Liver (tissue), 9 donors: ENCODE data around the gene CDT1. TPM values are rescaled to one million over a fixed set of nuclear protein-coding genes. Genes with fewer than 3 reads are reported as not detected.

ENCODE experiments used
- DNase-seq: peaks from one replicate; pipeline ENCODE4 v3.0.0-alpha.2; 2017; ENCODE audit warnings: low spot score
- H3K27ac ChIP-seq, 2 donors: one replicate each; pipeline ENCODE4 v1.7.0; 2013; ENCODE audit warnings: inconsistent platforms in 2 of 2, low read length in 2 of 2, control low read depth in 1 of 2, low read depth in 1 of 2, mild to moderate bottlenecking in 1 of 2
- H3K27me3 ChIP-seq, 4 donors: one replicate each; pipeline versions ENCODE4 v1.6.1 to v1.7.0; 2013; ENCODE audit warnings: low read length in 3 of 4, inconsistent platforms in 1 of 4, mild to moderate bottlenecking in 1 of 4, moderate library complexity in 1 of 4; ENCODE audit not compliant: control insufficient read depth in 4 of 4, insufficient read depth in 4 of 4
- H3K36me3 ChIP-seq, 4 donors: one replicate each; pipeline versions ENCODE4 v1.6.1 to v1.7.0; 2013; ENCODE audit warnings: low read length in 3 of 4, mild to moderate bottlenecking in 3 of 4, low read depth in 1 of 4, moderate library complexity in 1 of 4; ENCODE audit not compliant: control insufficient read depth in 4 of 4, insufficient read depth in 3 of 4
- H3K4me1 ChIP-seq, 4 donors: one replicate each; pipeline versions ENCODE4 v1.6.1 to v1.7.0; 2013; ENCODE audit warnings: low read length in 3 of 4, mild to moderate bottlenecking in 3 of 4, moderate library complexity in 1 of 4; ENCODE audit not compliant: control insufficient read depth in 4 of 4, insufficient read depth in 4 of 4
- H3K4me3 ChIP-seq, 3 donors: one replicate each; pipeline versions ENCODE4 v1.6.1 to v1.7.0; 2013; ENCODE audit warnings: low read length in 3 of 3, control low read depth in 1 of 3, low read depth in 1 of 3, mild to moderate bottlenecking in 1 of 3
- H3K9ac ChIP-seq, 2 donors: one replicate each; pipeline ENCODE4 v1.7.0; 2013; ENCODE audit warnings: low read length in 2 of 2, mild to moderate bottlenecking in 2 of 2, moderate library complexity in 2 of 2, control low read depth in 1 of 2, low read depth in 1 of 2
- H3K9me3 ChIP-seq, 4 donors: one replicate each; pipeline versions ENCODE4 v1.6.1 to v1.7.0; 2013; ENCODE audit warnings: low read length in 3 of 4; ENCODE audit not compliant: control insufficient read depth in 4 of 4
- ATF3 ChIP-seq: IDR thresholded peaks from 2 replicates; pipeline ENCODE4 v1.6.1; 2016; ENCODE audit warnings: antibody characterized with exemption
- CTCF ChIP-seq: fragments of 150-350 bp; IDR thresholded peaks from 2 replicates; pipeline ENCODE4 v1.5.1; 2017; ENCODE audit warnings: improper control_type of control experiment, low read depth, low read length; ENCODE audit not compliant: missing input control
- EGR1 ChIP-seq, 2 donors: IDR thresholded peaks; 2 replicates each; pipeline ENCODE4 v1.6.1; 2016 to 2018; ENCODE audit warnings: antibody characterized with exemption in 2 of 2, low read depth in 2 of 2
- FOXA1 ChIP-seq: IDR thresholded peaks from 2 replicates; pipeline ENCODE4 v1.6.1; 2016; ENCODE audit warnings: antibody characterized with exemption
- FOXA2 ChIP-seq: IDR thresholded peaks from 2 replicates; pipeline ENCODE4 v1.6.1; 2016; ENCODE audit warnings: antibody characterized with exemption
- GABPA ChIP-seq, 2 donors: IDR thresholded peaks in 1 of 2; conservative IDR thresholded peaks in 1 of 2; 2 replicates each; pipeline ENCODE4 v1.6.1; 2016; ENCODE audit warnings: antibody characterized with exemption in 2 of 2, mild to moderate bottlenecking in 1 of 2, moderate library complexity in 1 of 2
- HNF4A ChIP-seq, 2 donors: conservative IDR thresholded peaks; 2 replicates each; pipeline ENCODE4 v1.6.1; 2016; ENCODE audit warnings: antibody characterized with exemption in 2 of 2, mild to moderate bottlenecking in 2 of 2
- HNF4G ChIP-seq: IDR thresholded peaks from 2 replicates; pipeline ENCODE4 v1.6.1; 2016; ENCODE audit warnings: antibody characterized with exemption
- JUND ChIP-seq, 2 donors: IDR thresholded peaks; 2 replicates each; pipeline ENCODE4 v1.6.1; 2016; ENCODE audit warnings: antibody characterized with exemption in 2 of 2
- MAX ChIP-seq: IDR thresholded peaks from 2 replicates; pipeline ENCODE4 v1.6.1; 2016; ENCODE audit warnings: antibody characterized with exemption
- NR2F2 ChIP-seq: IDR thresholded peaks from 2 replicates; pipeline ENCODE4 v1.6.1; 2016; ENCODE audit warnings: antibody characterized with exemption
- RAD21 ChIP-seq, 2 donors: IDR thresholded peaks; 2 replicates each; pipeline ENCODE4 v1.6.1; 2016; ENCODE audit warnings: antibody characterized with exemption in 2 of 2, mild to moderate bottlenecking in 2 of 2
- RXRA ChIP-seq, 2 donors: IDR thresholded peaks; 2 replicates each; pipeline ENCODE4 v1.6.1; 2017 to 2018; ENCODE audit warnings: antibody characterized with exemption in 2 of 2, mild to moderate bottlenecking in 1 of 2
- SP1 ChIP-seq: IDR thresholded peaks from 2 replicates; pipeline ENCODE4 v1.6.1; 2018; ENCODE audit warnings: antibody characterized with exemption, mild to moderate bottlenecking
- TAF1 ChIP-seq: conservative IDR thresholded peaks from 2 replicates; pipeline ENCODE4 v1.6.1; 2016; ENCODE audit warnings: antibody characterized with exemption, mild to moderate bottlenecking
- YY1 ChIP-seq: IDR thresholded peaks from 2 replicates; pipeline ENCODE4 v1.6.1; 2016; ENCODE audit warnings: antibody characterized with exemption, mild to moderate bottlenecking
- ZBTB33 ChIP-seq: IDR thresholded peaks from 2 replicates; pipeline ENCODE4 v1.6.1; 2016; ENCODE audit warnings: antibody characterized with exemption
- WGBS: extraction: QIAGEN DNeasy Blood & Tissue Kit; methylation state at CpG from one replicate; pipeline ENCODE4 v1.1.7; 2013; 5-methylcytosine and 5-hydroxymethylcytosine counted together
- polyA plus RNA-seq, 2 donors: library from polyadenylated mRNA; stranded (reverse) in 1 of 2; unstranded in 1 of 2; fragments of 200-250 nt in 1 of 2; fragments of >200 nt in 1 of 2; fragmentation: Nextera tagmentation in 1 of 2; extraction: Ambion mirVana in 1 of 2; gene quantifications; one replicate each; pipeline versions ENCODE4 v1.2.1 to v1.2.3, GENCODE V29; 2013 to 2015
- total RNA-seq, 2 donors: library from RNA; depleted of rRNA; stranded (reverse); fragments of >200 nt; gene quantifications; one replicate each; pipeline ENCODE4 v1.2.3, GENCODE V29; 2014
- TF ChIP-seq, protein P1 (sequence below): IDR thresholded peaks from 2 replicates; pipeline ENCODE4 v1.6.1; 2016; ENCODE audit warnings: antibody characterized with exemption, mild to moderate bottlenecking
- donor health status: healthy.
- donor health status: healthy.
- donor health status: healthy.
- donor health status: healthy.
- donor health status: healthy.

CDT1 gene
- total and polyA plus RNA-seq, 4 donors = 0.08 to 37.6 (median 0.93) TPM

DNA sequence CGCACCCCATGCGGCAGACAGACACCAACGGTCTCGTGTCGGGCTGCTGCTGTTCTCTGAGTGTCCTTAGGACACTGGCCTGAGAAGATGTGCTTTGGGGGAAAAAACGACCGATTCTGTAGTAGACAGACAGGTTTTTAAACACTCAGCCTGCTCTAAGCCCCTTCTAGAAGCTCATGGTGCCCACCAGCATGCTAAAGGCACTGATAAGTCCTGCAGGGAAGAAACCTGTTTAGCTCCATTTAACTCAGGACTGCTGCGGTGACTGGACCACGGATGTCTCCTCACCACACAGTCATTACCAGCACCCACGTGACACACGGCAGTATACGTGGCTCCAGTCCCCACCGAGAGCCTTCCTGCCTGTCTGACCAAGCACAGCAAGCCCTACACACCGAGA, 27.2 kb downstream of the CDT1 start:
- peaks cover 0 to 16% (median 5%) of the 10 kb centered on the region in 4 donors for H3K36me3 ChIP-seq
- no peak overlapping the region for H3K9ac ChIP-seq
- H3K9me3 ChIP-seq = no peaks in the 10 kb centered on the region
- DNase-seq = no peak
- TF ChIP-seq, protein P1, sequence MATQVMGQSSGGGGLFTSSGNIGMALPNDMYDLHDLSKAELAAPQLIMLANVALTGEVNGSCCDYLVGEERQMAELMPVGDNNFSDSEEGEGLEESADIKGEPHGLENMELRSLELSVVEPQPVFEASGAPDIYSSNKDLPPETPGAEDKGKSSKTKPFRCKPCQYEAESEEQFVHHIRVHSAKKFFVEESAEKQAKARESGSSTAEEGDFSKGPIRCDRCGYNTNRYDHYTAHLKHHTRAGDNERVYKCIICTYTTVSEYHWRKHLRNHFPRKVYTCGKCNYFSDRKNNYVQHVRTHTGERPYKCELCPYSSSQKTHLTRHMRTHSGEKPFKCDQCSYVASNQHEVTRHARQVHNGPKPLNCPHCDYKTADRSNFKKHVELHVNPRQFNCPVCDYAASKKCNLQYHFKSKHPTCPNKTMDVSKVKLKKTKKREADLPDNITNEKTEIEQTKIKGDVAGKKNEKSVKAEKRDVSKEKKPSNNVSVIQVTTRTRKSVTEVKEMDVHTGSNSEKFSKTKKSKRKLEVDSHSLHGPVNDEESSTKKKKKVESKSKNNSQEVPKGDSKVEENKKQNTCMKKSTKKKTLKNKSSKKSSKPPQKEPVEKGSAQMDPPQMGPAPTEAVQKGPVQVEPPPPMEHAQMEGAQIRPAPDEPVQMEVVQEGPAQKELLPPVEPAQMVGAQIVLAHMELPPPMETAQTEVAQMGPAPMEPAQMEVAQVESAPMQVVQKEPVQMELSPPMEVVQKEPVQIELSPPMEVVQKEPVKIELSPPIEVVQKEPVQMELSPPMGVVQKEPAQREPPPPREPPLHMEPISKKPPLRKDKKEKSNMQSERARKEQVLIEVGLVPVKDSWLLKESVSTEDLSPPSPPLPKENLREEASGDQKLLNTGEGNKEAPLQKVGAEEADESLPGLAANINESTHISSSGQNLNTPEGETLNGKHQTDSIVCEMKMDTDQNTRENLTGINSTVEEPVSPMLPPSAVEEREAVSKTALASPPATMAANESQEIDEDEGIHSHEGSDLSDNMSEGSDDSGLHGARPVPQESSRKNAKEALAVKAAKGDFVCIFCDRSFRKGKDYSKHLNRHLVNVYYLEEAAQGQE = no peak
- TF ChIP-seq SP1 (no peak), TAF1 (no peak), YY1 (no peak), RAD21 (IDR thresholded peaks at IDR 0.05) (no peak), JUND (IDR thresholded peaks at IDR 0.05) (no peak), EGR1 (IDR thresholded peaks at IDR 0.05; ENCODE audit: low read depth in 2 of 2) (no peak), ATF3 (no peak), ZBTB33 (no peak), GABPA (IDR thresholded peaks at IDR 0.05 in 1 of 2, conservative IDR thresholded peaks at IDR 0.05 in 1 of 2) (no peak), RXRA (IDR thresholded peaks at IDR 0.05) (no peak), HNF4G (no peak), HNF4A (conservative IDR thresholded peaks at IDR 0.05) (no peak), FOXA2 (no peak), FOXA1 (no peak), NR2F2 (no peak), CTCF (no peak), MAX (no peak)
- H3K4me3 ChIP-seq = no peak overlapping the region
- H3K4me1 ChIP-seq = no peaks in the 10 kb centered on the region
- 90% methylated on average over 14 of the region's 14 CpGs for WGBS
- no peaks in the 10 kb centered on the region for H3K27me3 ChIP-seq
- H3K27ac ChIP-seq = no peak overlapping the region
